Retina (tissue), 1 donor: Measurements from ENCODE around the gene MICU2.

Experiments used
- DNase-seq: peaks from one replicate; pipeline ENCODE4 v3.0.0-alpha.2; 2016

The MICU2 gene

GRCh38 chr13:21481359-21481758, 122.6 kb downstream of the MICU2 start:
- no peak for DNase-seq

- DNase-seq: peak; percentile 75
Measured at GRCh38 chr13:21478881-21479808, 124.8 kb downstream of the MICU2 start.

GRCh38 chr13:21476893-21477472, 127.0 kb downstream of the MICU2 start:
- DNase-seq: peak; percentile 92

GRCh38 chr13:21475115-21475514, 128.9 kb downstream of the MICU2 start:
- no peak for DNase-seq

GRCh38 chr13:21470785-21471184, 133.2 kb downstream of the MICU2 start:
- no peak for DNase-seq

- no peak for DNase-seq
Measured at GRCh38 chr13:21466527-21466926, 137.4 kb downstream of the MICU2 start.

- DNase-seq: no peak
Measured at GRCh38 chr13:21465710-21466160, 138.2 kb downstream of the MICU2 start.

- no peak for DNase-seq
Measured at GRCh38 chr13:21463424-21463823, 140.5 kb downstream of the MICU2 start.

GRCh38 chr13:21461131-21461530, 142.8 kb downstream of the MICU2 start:
- DNase-seq: no peak

GRCh38 chr13:21458813-21459701, 144.9 kb downstream of the MICU2 start, which contains the start of gene ZDHHC20:
TSS of gene ZDHHC20 (minus strand) at chr13:21459303. CDS start at chr13:21459171, 132 bp downstream.
- peak; percentile 89 for DNase-seq

GRCh38 chr13:21458451-21458812, 145.5 kb downstream of the MICU2 start:
- no peak for DNase-seq

- no peak for DNase-seq
Measured at GRCh38 chr13:21453387-21454081, 150.4 kb downstream of the MICU2 start.

- DNase-seq: no peak
Measured at GRCh38 chr13:21450936-21451335, 153.0 kb downstream of the MICU2 start.

GRCh38 chr13:21446656-21447055, 157.3 kb downstream of the MICU2 start:
- DNase-seq: no peak

- DNase-seq: no peak
Measured at GRCh38 chr13:21445759-21446158, 158.2 kb downstream of the MICU2 start.

- DNase-seq: no peak
Measured at GRCh38 chr13:21443171-21443570, 160.8 kb downstream of the MICU2 start.
